Skeletal muscle satellite cell (primary cell): Measurements from ENCODE around the gene SCAF1.
A peak's percentile ranks its signal among the peaks of the same experiment; 100 is the strongest.

ENCODE experiments used
- H3K27me3 ChIP-seq: 2 replicates; pipeline ENCODE4 v1.7.0; 2013; ENCODE audit warnings: low read length; ENCODE audit not compliant: control insufficient read depth, insufficient read depth
- H3K36me3 ChIP-seq: 2 replicates; pipeline ENCODE4 v1.7.0; 2013; ENCODE audit warnings: mild to moderate bottlenecking, control low read depth, low read length; ENCODE audit not compliant: insufficient read depth
- H3K4me1 ChIP-seq: 2 replicates; pipeline ENCODE4 v1.7.0; 2013; ENCODE audit warnings: low read length; ENCODE audit not compliant: control insufficient read depth, insufficient read depth
- H3K4me2 ChIP-seq: 2 replicates; pipeline ENCODE4 v1.7.0; 2013; ENCODE audit warnings: mild to moderate bottlenecking, low read length
- H3K4me3 ChIP-seq: 2 replicates; pipeline ENCODE4 v1.7.0; 2013; ENCODE audit warnings: low read length
- H3K9ac ChIP-seq: 2 replicates; pipeline ENCODE4 v1.7.0; 2013; ENCODE audit warnings: mild to moderate bottlenecking, low read depth, low read length, moderate library complexity
- H3K9me3 ChIP-seq: replicated peaks from 2 replicates; pipeline ENCODE4 v1.7.0; 2013; ENCODE audit warnings: mild to moderate bottlenecking, control low read depth, low read length

The SCAF1 gene

DNA sequence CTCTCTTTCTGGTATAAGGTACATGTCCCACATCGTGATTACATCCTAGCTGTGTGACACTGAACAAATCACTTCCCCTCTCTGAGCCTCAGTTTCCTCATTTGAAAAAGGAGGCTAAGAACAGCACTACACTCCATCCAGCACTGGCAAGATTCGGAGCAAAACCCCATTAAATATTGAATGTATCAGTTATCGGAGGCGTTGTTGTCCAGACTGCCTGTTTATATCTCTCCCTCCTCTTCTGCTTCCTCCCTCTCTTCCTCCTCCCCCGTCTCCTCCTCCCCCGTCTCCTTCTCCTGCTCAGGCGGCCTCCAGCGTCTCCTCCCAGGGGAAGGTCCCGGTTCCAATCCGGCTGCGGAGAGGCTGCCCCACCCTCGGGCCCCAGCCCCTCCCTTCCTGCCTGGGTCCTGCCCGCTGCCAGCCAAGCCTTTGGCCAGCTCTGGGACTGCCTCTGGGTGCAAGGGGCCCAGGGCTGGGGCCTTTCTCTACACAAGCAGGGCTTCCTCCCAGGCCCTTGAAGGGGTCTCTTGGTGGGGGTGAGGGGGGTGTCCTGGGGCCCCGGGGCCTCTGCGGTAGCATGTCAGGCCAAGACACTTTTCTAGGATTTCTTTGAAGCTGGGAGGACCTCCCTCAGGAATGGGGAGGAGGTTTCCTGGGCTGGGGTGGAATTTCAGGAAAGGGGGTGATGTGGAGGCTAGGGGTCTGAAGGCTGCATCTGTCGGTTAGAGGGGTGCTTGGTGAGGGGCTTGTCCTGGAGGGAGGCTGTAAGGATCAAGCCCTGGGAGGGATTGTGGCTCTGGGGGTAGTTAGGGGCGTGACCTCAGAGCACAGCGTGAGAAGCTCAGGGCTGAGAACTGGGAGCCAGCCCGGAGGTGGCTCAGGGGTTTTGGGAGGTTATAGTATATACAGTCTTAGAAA, 3.9 kb upstream of the SCAF1 start:
- Histone ChIP-seq H3K9ac (peak overlapping the region; percentile 90), H3K9me3 (no peaks in the 10 kb centered on the region), H3K36me3 (peaks cover 17% of the 10 kb centered on the region), H3K4me3 (peak overlapping the region; percentile 75), H3K4me2 (peak overlapping the region; percentile 94), H3K4me1 (peaks cover 38% of the 10 kb centered on the region), H3K27me3 (no peaks in the 10 kb centered on the region)

DNA sequence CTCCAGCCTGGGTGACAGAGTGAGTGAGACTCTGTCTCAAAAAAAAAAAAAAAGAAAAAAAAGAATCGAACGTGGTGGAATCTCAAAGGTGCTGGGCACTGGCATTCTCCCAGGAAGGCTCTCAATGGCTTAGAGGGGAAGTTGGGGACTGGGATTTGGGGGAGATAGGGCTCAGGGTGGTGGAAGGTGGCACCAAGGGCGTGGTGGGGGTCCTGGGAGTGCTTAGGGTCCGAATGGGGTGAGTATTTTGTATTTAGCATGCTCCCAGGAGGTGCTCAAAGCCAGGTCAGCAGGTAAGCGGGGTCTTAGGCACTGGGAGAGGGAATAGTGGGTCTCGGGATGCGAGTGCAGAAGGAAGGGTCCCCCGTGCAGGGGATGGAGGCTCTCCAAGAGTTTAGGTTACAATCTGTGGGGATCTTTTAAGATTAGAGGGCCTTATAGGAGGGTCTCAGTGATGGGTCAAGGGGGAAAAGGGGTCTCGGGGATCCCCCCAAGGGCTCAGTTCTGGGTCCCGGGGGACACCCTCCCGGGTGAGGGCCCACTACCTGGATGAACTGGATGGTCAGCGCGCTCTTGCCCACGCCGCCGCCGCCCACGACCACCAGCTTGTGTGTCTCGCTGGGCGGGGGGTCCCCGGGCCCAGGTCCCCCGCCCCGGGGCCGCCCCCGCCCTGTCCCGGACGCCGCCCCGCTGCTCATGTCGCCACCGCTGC, 2.5 kb upstream of the SCAF1 start:
- Histone ChIP-seq H3K9ac (peak overlapping the region; percentile 90), H3K27me3 (no peaks in the 10 kb centered on the region), H3K36me3 (peaks cover 17% of the 10 kb centered on the region), H3K4me2 (peak overlapping the region; percentile 94), H3K4me3 (peak overlapping the region; percentile 75), H3K4me1 (peaks cover 44% of the 10 kb centered on the region), H3K9me3 (no peaks in the 10 kb centered on the region)

DNA sequence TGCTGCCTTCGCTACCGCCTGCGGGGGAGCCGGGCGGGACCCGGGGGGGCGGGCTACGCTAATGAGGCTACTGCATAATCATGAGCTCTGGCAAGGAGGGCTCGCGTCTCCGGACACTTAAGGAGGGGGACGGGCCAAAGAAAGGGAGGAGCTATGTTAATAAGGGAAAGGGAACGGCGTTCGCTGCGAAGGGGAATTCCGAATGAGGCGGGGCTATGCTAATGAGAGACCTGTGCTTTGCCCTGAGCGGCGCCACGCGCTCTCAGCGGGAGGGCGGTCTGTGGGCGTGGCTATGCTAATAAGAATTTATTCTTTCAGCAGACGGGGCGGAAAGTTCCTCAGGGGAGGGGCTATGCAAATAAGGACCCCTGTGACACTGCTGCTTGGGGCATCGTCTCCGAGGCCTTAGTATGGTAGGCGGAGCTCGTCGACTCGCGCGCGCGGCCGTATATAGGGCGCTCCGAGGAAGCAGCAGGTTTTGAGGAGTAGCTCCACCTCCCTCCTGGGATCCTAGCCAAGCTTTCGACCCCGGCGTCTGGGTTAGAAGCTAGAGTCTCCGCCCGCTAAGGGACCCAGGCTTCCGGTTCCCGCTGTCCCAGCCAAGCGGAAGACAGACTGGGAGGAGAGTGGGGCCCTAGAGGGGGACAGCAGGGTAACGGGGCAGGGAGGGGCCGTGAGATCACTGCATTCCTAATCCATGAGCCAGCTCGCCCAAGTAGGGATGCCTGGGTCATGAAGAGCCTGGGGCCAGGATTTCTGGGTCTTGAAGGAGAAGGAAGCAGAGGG, 1.7 kb upstream of the SCAF1 start, which contains the start of gene RRAS:
TSS of gene RRAS (minus strand) at position 31 of the 786 bp plus-strand sequence. CDS start 45 bp downstream, outside the sequence.
- no peaks in the 10 kb centered on the region for H3K27me3 ChIP-seq
- no peaks in the 10 kb centered on the region for H3K9me3 ChIP-seq
- peak within 1 kb of the TSS; percentile 97 for H3K4me2 ChIP-seq
- peaks cover 44% of the 10 kb centered on the region for H3K4me1 ChIP-seq
- peak within 1 kb of the TSS; percentile 78 for H3K4me3 ChIP-seq
- peaks cover 14% of the 10 kb centered on the region for H3K36me3 ChIP-seq
- peak within 1 kb of the TSS; percentile 99 for H3K9ac ChIP-seq

DNA sequence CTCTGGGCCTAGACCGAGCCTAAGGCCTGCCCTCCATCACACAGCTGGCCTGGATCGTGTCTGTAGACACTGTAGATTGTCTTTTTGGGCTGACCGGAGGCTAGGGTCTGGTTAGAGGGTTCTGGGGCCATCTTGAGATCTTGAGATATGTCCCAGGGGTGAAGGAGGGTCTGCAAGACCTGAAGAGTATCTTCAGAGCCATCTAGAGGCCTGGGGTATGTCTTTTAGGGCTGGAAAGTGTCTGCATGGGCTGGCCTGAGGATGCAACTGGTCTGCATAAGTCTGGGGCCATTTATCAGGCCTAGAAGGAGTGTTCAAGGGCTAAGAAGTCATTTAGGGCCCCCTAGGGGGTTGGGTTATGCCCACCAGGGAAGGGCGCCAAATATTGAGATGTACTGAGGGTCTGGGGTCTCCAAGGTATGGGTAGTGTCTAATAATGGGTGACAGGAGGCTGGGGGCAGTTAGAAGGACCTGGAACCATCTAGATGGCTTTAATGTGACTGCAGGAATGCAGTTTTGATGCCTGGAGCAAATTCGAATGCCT, 555 bp downstream of the SCAF1 start:
- H3K4me2 ChIP-seq = peak overlapping the region; percentile 98
- H3K9ac ChIP-seq = peak overlapping the region; percentile 99
- H3K4me1 ChIP-seq = peaks cover 35% of the 10 kb centered on the region
- H3K4me3 ChIP-seq = peak overlapping the region; percentile 88
- H3K36me3 ChIP-seq = peaks cover 18% of the 10 kb centered on the region
- no peaks in the 10 kb centered on the region for H3K27me3 ChIP-seq
- no peaks in the 10 kb centered on the region for H3K9me3 ChIP-seq

DNA sequence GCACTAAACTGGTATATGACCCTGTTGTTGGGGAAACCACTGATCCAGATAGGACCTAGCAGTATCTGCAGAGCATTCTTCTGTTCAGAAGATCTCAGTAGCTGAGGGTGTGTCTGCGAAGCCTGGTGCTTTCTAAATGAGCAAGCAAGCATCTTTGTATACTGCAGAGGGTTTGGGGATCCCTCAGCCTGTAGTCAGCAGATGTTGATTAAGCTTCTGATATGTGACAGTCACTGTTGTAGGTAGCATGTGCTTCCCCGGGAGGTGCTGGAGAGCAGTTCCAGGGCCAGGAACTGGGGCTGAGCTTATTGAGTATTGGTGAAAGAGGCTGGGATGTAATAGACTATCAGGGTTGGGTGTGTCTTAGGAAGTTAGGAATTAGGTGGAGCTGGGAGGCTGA, 1.5 kb downstream of the SCAF1 start:
- H3K4me2 ChIP-seq = peak overlapping the region; percentile 98
- peaks cover 28% of the 10 kb centered on the region for H3K4me1 ChIP-seq
- no peaks in the 10 kb centered on the region for H3K27me3 ChIP-seq
- H3K9me3 ChIP-seq = no peaks in the 10 kb centered on the region
- H3K9ac ChIP-seq = peak overlapping the region; percentile 99
- H3K4me3 ChIP-seq = peak overlapping the region; percentile 88
- peaks cover 18% of the 10 kb centered on the region for H3K36me3 ChIP-seq

DNA sequence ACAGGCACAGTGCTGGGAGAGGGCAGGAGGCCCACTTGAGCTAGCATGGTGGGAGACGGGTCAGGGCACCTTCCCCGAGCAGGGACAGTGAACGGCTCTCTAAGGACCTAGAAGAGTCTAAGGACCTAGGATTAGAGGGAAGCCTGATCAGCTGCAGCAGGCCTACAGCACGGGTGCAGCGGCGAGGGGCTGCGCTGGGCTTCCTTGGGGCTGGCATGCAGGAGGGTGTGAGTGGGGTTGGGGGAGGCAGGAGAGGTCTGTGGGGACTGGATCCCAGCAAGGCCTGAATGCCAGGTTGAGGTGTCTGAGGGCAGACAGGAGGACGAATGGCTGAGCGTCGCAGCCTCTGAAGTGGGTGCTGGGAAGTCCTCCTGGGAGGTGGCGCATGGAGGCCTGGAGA, 3.6 kb downstream of the SCAF1 start:
- Histone ChIP-seq H3K27me3 (no peaks in the 10 kb centered on the region), H3K9ac (no peak overlapping the region), H3K4me3 (no peak overlapping the region), H3K36me3 (peaks cover 34% of the 10 kb centered on the region), H3K4me1 (peaks cover 23% of the 10 kb centered on the region), H3K9me3 (no peaks in the 10 kb centered on the region), H3K4me2 (no peak overlapping the region)

DNA sequence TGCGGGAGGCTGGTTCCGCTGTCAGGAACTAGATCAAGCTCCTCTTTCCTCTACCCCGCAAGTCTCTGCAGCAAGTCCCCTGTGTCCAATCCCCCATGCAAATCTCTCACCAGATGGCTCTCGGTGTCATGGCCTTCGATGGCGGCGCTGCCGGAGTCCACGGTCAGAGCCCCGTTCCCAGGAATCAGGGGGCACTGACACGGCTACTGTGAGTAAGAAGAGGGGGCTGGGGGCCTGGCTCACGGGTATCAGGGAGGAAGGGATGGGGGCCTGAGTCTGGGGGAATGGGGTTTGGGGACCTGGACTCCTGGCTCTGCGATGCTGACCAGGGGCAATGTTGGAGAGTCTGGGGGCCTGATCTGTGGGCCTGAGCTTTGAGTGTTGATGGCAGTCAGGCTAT, 4.0 kb downstream of the SCAF1 start:
- Histone ChIP-seq H3K36me3 (peaks cover 35% of the 10 kb centered on the region), H3K9me3 (no peaks in the 10 kb centered on the region), H3K27me3 (no peaks in the 10 kb centered on the region), H3K4me1 (peaks cover 20% of the 10 kb centered on the region), H3K4me3 (no peak overlapping the region), H3K9ac (no peak overlapping the region), H3K4me2 (no peak overlapping the region)

DNA sequence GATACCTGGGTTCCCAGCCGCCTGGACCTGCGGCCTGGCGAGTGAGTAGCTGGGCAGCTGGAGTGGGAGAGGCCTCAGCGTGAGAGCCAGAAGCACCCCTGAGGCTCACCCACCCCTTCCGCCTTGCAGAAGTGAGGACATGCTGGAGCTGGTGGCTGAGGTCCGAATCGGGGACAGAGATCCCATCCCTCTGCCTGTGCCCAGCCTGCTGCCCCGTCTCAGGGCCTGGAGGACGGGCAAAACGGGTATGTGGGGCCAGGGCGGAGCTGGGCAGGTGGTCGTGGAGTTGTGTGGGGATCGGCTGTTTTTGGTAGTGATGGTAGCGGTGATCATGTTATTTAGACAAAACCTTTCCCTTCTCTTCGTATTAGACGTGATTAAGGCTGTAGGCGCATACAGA, 4.6 kb downstream of the SCAF1 start:
- Histone ChIP-seq H3K9ac (no peak overlapping the region), H3K4me2 (no peak overlapping the region), H3K27me3 (no peaks in the 10 kb centered on the region), H3K4me1 (peaks cover 14% of the 10 kb centered on the region), H3K4me3 (no peak overlapping the region), H3K36me3 (peaks cover 37% of the 10 kb centered on the region), H3K9me3 (no peaks in the 10 kb centered on the region)

DNA sequence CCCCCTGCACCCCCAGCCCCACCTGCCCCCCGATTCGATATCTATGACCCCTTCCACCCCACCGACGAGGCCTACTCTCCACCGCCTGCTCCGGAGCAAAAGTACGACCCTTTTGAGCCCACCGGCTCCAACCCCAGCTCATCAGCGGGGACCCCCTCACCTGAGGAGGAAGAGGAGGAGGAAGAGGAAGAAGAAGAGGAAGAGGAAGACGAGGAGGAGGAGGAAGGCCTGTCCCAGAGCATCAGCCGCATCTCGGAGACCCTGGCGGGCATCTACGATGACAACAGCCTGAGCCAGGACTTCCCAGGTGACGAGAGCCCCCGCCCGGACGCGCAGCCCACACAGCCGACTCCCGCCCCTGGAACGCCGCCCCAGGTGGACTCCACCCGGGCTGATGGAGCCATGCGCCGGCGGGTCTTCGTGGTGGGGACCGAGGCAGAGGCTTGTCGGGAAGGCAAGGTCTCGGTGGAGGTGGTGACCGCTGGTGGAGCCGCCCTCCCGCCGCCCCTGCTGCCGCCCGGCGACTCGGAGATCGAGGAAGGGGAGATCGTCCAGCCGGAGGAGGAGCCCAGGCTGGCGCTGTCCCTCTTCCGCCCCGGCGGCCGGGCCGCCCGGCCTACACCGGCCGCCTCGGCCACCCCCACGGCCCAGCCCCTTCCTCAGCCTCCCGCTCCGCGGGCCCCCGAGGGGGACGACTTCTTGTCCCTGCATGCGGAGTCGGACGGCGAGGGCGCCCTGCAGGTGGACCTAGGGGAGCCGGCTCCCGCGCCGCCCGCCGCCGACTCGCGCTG, 9.2 kb downstream of the SCAF1 start:
- Histone ChIP-seq H3K4me2 (no peak overlapping the region), H3K9me3 (no peaks in the 10 kb centered on the region), H3K27me3 (no peaks in the 10 kb centered on the region), H3K4me3 (no peak overlapping the region), H3K36me3 (peaks cover 66% of the 10 kb centered on the region), H3K4me1 (no peaks in the 10 kb centered on the region), H3K9ac (no peak overlapping the region)

DNA sequence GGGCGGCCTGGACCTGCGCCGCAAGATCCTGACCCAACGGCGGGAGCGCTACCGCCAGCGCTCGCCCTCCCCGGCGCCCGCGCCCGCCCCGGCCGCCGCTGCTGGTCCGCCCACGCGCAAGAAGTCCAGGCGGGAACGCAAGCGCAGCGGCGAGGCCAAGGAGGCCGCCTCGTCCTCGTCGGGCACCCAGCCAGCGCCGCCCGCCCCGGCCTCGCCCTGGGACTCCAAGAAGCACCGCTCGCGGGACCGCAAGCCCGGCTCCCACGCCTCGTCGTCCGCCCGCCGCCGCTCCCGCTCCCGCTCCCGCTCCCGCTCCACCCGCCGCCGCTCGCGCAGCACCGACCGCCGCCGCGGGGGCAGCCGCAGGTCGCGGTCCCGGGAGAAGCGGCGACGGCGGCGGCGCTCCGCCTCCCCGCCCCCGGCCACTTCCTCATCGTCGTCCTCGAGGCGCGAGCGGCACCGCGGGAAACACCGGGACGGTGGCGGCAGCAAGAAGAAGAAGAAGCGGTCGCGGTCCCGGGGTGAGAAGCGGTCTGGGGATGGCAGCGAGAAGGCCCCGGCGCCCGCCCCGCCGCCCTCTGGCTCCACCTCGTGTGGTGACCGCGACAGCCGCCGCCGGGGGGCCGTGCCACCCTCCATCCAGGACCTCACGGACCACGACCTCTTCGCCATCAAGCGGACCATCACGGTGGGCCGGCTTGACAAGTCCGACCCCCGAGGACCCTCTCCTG, 10.0 kb downstream of the SCAF1 start:
- Histone ChIP-seq H3K4me3 (no peak overlapping the region), H3K9me3 (no peaks in the 10 kb centered on the region), H3K4me2 (no peak overlapping the region), H3K36me3 (peaks cover 65% of the 10 kb centered on the region), H3K4me1 (no peaks in the 10 kb centered on the region), H3K9ac (no peak overlapping the region), H3K27me3 (no peaks in the 10 kb centered on the region)
